Activated T-helper 1 cell treated with anti-CD3 and anti-CD28 coated beads, Interleukin-12 subunit alpha, Interleukin-12 subunit beta, Interleukin-2, Interleukin-4 antibody, amounts not matched to agents 30 ng/mL and 10 ng/mL and 1 ng/mL, durations not matched to agents 14 hours and 24 hours and 36 hours (primary cell): ENCODE data around the gene MLLT10. TPM values are rescaled to one million over a fixed set of nuclear protein-coding genes. Genes with fewer than 3 reads are reported as not detected.
A peak's percentile ranks its signal among the peaks of the same experiment; 100 is the strongest.

Source experiments
- DNase-seq: peaks from one replicate; pipeline ENCODE4 v3.0.0; 2021; ENCODE audit warnings: low spot score
- H3K27ac Mint-ChIP-seq: one replicate; pipeline ENCODE4 v1.8.0; 2021; ENCODE audit warnings: mild to moderate bottlenecking, mixed read lengths
- H3K27me3 Mint-ChIP-seq: one replicate; pipeline ENCODE4 v1.8.0; 2022; ENCODE audit warnings: mild to moderate bottlenecking, moderate library complexity, mixed read lengths; ENCODE audit not compliant: insufficient read depth
- H3K36me3 Mint-ChIP-seq: one replicate; pipeline ENCODE4 v1.8.0; 2021; ENCODE audit warnings: low read depth, mixed read lengths
- H3K4me1 Mint-ChIP-seq: one replicate; pipeline ENCODE4 v1.8.0; 2021; ENCODE audit warnings: low read depth, mixed read lengths
- H3K4me3 Mint-ChIP-seq: one replicate; pipeline ENCODE4 v1.8.0; 2021; ENCODE audit warnings: mild to moderate bottlenecking, moderate library complexity, mixed read lengths
- H3K9me3 Mint-ChIP-seq: one replicate; pipeline ENCODE4 v1.8.0; 2021; ENCODE audit warnings: mixed read lengths
- intact Hi-C: fragments of 100-400 bp; cut with micrococcal nuclease; formaldehyde crosslinking; loops from one replicate; pipeline ENCODE4 v1.15.1; 2024
- total RNA-seq: library from RNA; stranded (reverse); gene quantifications from 2 replicates; pipeline ENCODE4 v1.2.3, GENCODE V29; 2022

The MLLT10 gene
- total RNA-seq, 1 donor from 2014 or later = 43.1 TPM

- no peaks in the 10 kb centered on the region for H3K9me3 Mint-ChIP-seq
- no peak overlapping the region for H3K27ac Mint-ChIP-seq
- H3K27me3 Mint-ChIP-seq = no peaks in the 10 kb centered on the region
- peaks cover 17% of the 10 kb centered on the region for H3K4me1 Mint-ChIP-seq
- no peak for DNase-seq
- intact Hi-C loops = no loop called here
- peaks cover 9% of the 10 kb centered on the region for H3K36me3 Mint-ChIP-seq
- H3K4me3 Mint-ChIP-seq = no peak overlapping the region
These were observed 134.8 kb downstream of the MLLT10 start for GRCh38 chr10:21668831-21669230.

GRCh38 chr10:21670391-21670790 lies 136.4 kb downstream of the MLLT10 start:
- no peak overlapping the region for H3K27ac Mint-ChIP-seq
- H3K36me3 Mint-ChIP-seq = peaks cover 11% of the 10 kb centered on the region
- DNase-seq = no peak
- no peaks in the 10 kb centered on the region for H3K27me3 Mint-ChIP-seq
- peaks cover 17% of the 10 kb centered on the region for H3K4me1 Mint-ChIP-seq
- intact Hi-C loops = no loop called here
- no peak overlapping the region for H3K4me3 Mint-ChIP-seq
- H3K9me3 Mint-ChIP-seq = no peaks in the 10 kb centered on the region

GRCh38 chr10:21673668-21674067 lies 139.6 kb downstream of the MLLT10 start:
- H3K9me3 Mint-ChIP-seq = no peaks in the 10 kb centered on the region
- intact Hi-C loops = loop anchor here (2.0 kb wide), 1 partner anchor 29 kb away; no protein-coding TSS in a partner anchor
- H3K27ac Mint-ChIP-seq = no peak overlapping the region
- peaks cover 10% of the 10 kb centered on the region for H3K4me1 Mint-ChIP-seq
- no peaks in the 10 kb centered on the region for H3K27me3 Mint-ChIP-seq
- peaks cover 12% of the 10 kb centered on the region for H3K36me3 Mint-ChIP-seq
- no peak overlapping the region for H3K4me3 Mint-ChIP-seq
- DNase-seq = no peak

- Mint-ChIP-seq H3K27ac (no peak overlapping the region), H3K36me3 (peaks cover 10% of the 10 kb centered on the region), H3K4me1 (peaks cover 7% of the 10 kb centered on the region), H3K4me3 (no peak overlapping the region), H3K27me3 (no peaks in the 10 kb centered on the region), H3K9me3 (no peaks in the 10 kb centered on the region)
- intact Hi-C loops = loop anchor here (1.0 to 5.0 kb wide), 3 partner anchors 28 to 180 kb away; no protein-coding TSS in a partner anchor
- DNase-seq = peak; percentile 4
These were observed 141.2 kb downstream of the MLLT10 start for GRCh38 chr10:21675157-21675796.

GRCh38 chr10:21677551-21677950 lies 143.5 kb downstream of the MLLT10 start:
- peaks cover 4% of the 10 kb centered on the region for H3K4me1 Mint-ChIP-seq
- no peak overlapping the region for H3K4me3 Mint-ChIP-seq
- H3K9me3 Mint-ChIP-seq = no peaks in the 10 kb centered on the region
- peaks cover 10% of the 10 kb centered on the region for H3K36me3 Mint-ChIP-seq
- H3K27me3 Mint-ChIP-seq = no peaks in the 10 kb centered on the region
- intact Hi-C loops = loop anchor here (5.0 kb wide), 1 partner anchor 40 kb away; no protein-coding TSS in a partner anchor
- no peak overlapping the region for H3K27ac Mint-ChIP-seq
- no peak for DNase-seq

GRCh38 chr10:21681156-21681555 lies 147.1 kb downstream of the MLLT10 start:
- Mint-ChIP-seq H3K4me1 (no peaks in the 10 kb centered on the region), H3K27me3 (no peaks in the 10 kb centered on the region), H3K9me3 (no peaks in the 10 kb centered on the region), H3K36me3 (peaks cover 13% of the 10 kb centered on the region), H3K27ac (no peak overlapping the region), H3K4me3 (no peak overlapping the region)
- DNase-seq = no peak
- intact Hi-C loops = no loop called here

- H3K4me1 Mint-ChIP-seq = peaks cover 5% of the 10 kb centered on the region
- intact Hi-C loops = no loop called here
- no peak for DNase-seq
- no peak overlapping the region for H3K4me3 Mint-ChIP-seq
- H3K27me3 Mint-ChIP-seq = no peaks in the 10 kb centered on the region
- H3K36me3 Mint-ChIP-seq = peaks cover 16% of the 10 kb centered on the region
- no peak overlapping the region for H3K27ac Mint-ChIP-seq
- no peaks in the 10 kb centered on the region for H3K9me3 Mint-ChIP-seq
These were observed 153.4 kb downstream of the MLLT10 start for GRCh38 chr10:21687266-21688008.

GRCh38 chr10:21688009-21688332 lies 153.9 kb downstream of the MLLT10 start:
- peaks cover 5% of the 10 kb centered on the region for H3K4me1 Mint-ChIP-seq
- peaks cover 16% of the 10 kb centered on the region for H3K36me3 Mint-ChIP-seq
- no peak overlapping the region for H3K27ac Mint-ChIP-seq
- no peaks in the 10 kb centered on the region for H3K9me3 Mint-ChIP-seq
- H3K4me3 Mint-ChIP-seq = no peak overlapping the region
- intact Hi-C loops = no loop called here
- DNase-seq = no peak
- no peaks in the 10 kb centered on the region for H3K27me3 Mint-ChIP-seq

- H3K27me3 Mint-ChIP-seq = no peaks in the 10 kb centered on the region
- H3K9me3 Mint-ChIP-seq = no peaks in the 10 kb centered on the region
- H3K27ac Mint-ChIP-seq = no peak overlapping the region
- intact Hi-C loops = no loop called here
- no peak overlapping the region for H3K4me3 Mint-ChIP-seq
- peaks cover 5% of the 10 kb centered on the region for H3K4me1 Mint-ChIP-seq
- H3K36me3 Mint-ChIP-seq = peaks cover 16% of the 10 kb centered on the region
- DNase-seq = no peak
These were observed 154.8 kb downstream of the MLLT10 start for GRCh38 chr10:21688870-21689269.

GRCh38 chr10:21689881-21690280 lies 155.8 kb downstream of the MLLT10 start:
- no peaks in the 10 kb centered on the region for H3K27me3 Mint-ChIP-seq
- no peak overlapping the region for H3K4me3 Mint-ChIP-seq
- H3K4me1 Mint-ChIP-seq = peaks cover 5% of the 10 kb centered on the region
- no peaks in the 10 kb centered on the region for H3K9me3 Mint-ChIP-seq
- H3K27ac Mint-ChIP-seq = no peak overlapping the region
- H3K36me3 Mint-ChIP-seq = peaks cover 11% of the 10 kb centered on the region
- DNase-seq = no peak
- intact Hi-C loops = no loop called here

- no peak for DNase-seq
- H3K27ac Mint-ChIP-seq = no peak overlapping the region
- intact Hi-C loops = no loop called here
- no peaks in the 10 kb centered on the region for H3K9me3 Mint-ChIP-seq
- no peak overlapping the region for H3K4me3 Mint-ChIP-seq
- no peaks in the 10 kb centered on the region for H3K4me1 Mint-ChIP-seq
- H3K36me3 Mint-ChIP-seq = peaks cover 4% of the 10 kb centered on the region
- H3K27me3 Mint-ChIP-seq = no peaks in the 10 kb centered on the region
These were observed 158.9 kb downstream of the MLLT10 start for GRCh38 chr10:21692916-21693315.

- Mint-ChIP-seq H3K27ac (no peak overlapping the region), H3K27me3 (no peaks in the 10 kb centered on the region), H3K36me3 (peaks cover 8% of the 10 kb centered on the region), H3K4me3 (no peak overlapping the region), H3K9me3 (peaks cover 5% of the 10 kb centered on the region), H3K4me1 (no peaks in the 10 kb centered on the region)
- DNase-seq = no peak
- intact Hi-C loops = no loop called here
These were observed 159.4 kb downstream of the MLLT10 start for GRCh38 chr10:21693418-21693817.

- Mint-ChIP-seq H3K4me3 (no peak overlapping the region), H3K27me3 (no peaks in the 10 kb centered on the region), H3K9me3 (peaks cover 11% of the 10 kb centered on the region), H3K36me3 (peaks cover 13% of the 10 kb centered on the region), H3K27ac (no peak overlapping the region), H3K4me1 (no peaks in the 10 kb centered on the region)
- no peak for DNase-seq
- intact Hi-C loops = no loop called here
These were observed 160.6 kb downstream of the MLLT10 start for GRCh38 chr10:21694631-21695030.
